Gastroesophageal sphincter (tissue), 4 donors: ENCODE data around the gene STXBP6. TPM values are rescaled to one million over a fixed set of nuclear protein-coding genes. Genes with fewer than 3 reads are reported as not detected.

Experiments
- ATAC-seq: fragments of 150-250 bp; one replicate; pipeline ENCODE4 v1.9.1; 2016; ENCODE audit warnings: mild to moderate bottlenecking, moderate library complexity
- H3K27ac ChIP-seq, 4 donors: fragments of 200-600 bp; sonication (generic) in 3 of 4; 1 replicate in 3 of 4; 2 replicates in 1 of 4; pipeline ENCODE4 v1.5.1; 2016 to 2019
- H3K27me3 ChIP-seq: fragments of 200-600 bp; sonication (generic); one replicate; pipeline ENCODE4 v1.5.1; 2019
- H3K36me3 ChIP-seq, 2 donors: fragments of 200-600 bp; sonication (generic); one replicate each; pipeline ENCODE4 v1.5.1; 2019; ENCODE audit warnings: control low read depth in 1 of 2
- H3K4me1 ChIP-seq, 3 donors: fragments of 200-600 bp; sonication (generic); 1 replicate in 2 of 3; 2 replicates in 1 of 3; pipeline ENCODE4 v1.5.1; 2016 to 2019; ENCODE audit warnings: control low read depth in 2 of 3
- H3K4me3 ChIP-seq, 2 donors: fragments of 200-600 bp; sonication (generic); one replicate each; pipeline ENCODE4 v1.5.1; 2019; ENCODE audit warnings: mild to moderate bottlenecking in 1 of 2, moderate library complexity in 1 of 2
- H3K9me3 ChIP-seq, 3 donors: fragments of 200-600 bp; sonication (generic); one replicate each; pipeline ENCODE4 v1.5.1; 2017 to 2019; ENCODE audit warnings: control low read depth in 2 of 3
- CTCF ChIP-seq, 4 experiments: fragments of 200-600 bp in 2 of 4; fragments of 450-650 bp in 2 of 4; sonication (generic) in 1 of 4; IDR thresholded peaks; one replicate each; pipeline ENCODE4 v1.5.1; 2017 to 2019; ENCODE audit warnings: antibody characterized with exemption in 4 of 4, mild to moderate bottlenecking in 2 of 4, moderate library complexity in 2 of 4
- EP300 ChIP-seq: sonication (generic); formaldehyde crosslinking; IDR thresholded peaks from one replicate; pipeline ENCODE4 v1.6.1; 2017; ENCODE audit warnings: antibody characterized with exemption, mild to moderate bottlenecking
- POLR2A ChIP-seq, 2 donors: fragments of 450-650 bp; IDR thresholded peaks; one replicate each; pipeline ENCODE4 v1.6.1; 2017; ENCODE audit warnings: antibody characterized with exemption in 2 of 2, mild to moderate bottlenecking in 2 of 2, moderate library complexity in 1 of 2
- POLR2AphosphoS5 ChIP-seq: sonication (generic); formaldehyde crosslinking; IDR thresholded peaks from one replicate; pipeline ENCODE4 v1.6.1; 2017; ENCODE audit warnings: antibody characterized with exemption
- WGBS, 2 donors: methylation state at CpG; one replicate each; pipeline ENCODE4 v1.1.5; 2018; ENCODE audit warnings: low coverage in 1 of 2; 5-methylcytosine and 5-hydroxymethylcytosine counted together
- total RNA-seq, 4 donors: library from RNA; depleted of rRNA; stranded (reverse); fragments of >200 nt; gene quantifications; one replicate each; pipeline ENCODE4 v1.1.0, GENCODE V29; 2016

The STXBP6 gene
- total RNA-seq, 4 donors from 2014 or later: 29.3 to 55.7 (median 44.0) TPM

GRCh38 chr14:25006961-25007795, 42.8 kb downstream of the STXBP6 start:
- Histone ChIP-seq H3K9me3 (no peaks in the 10 kb centered on the region), H3K4me1 (peaks cover 7 to 53% (median 20%) of the 10 kb centered on the region in 3 donors), H3K27ac (peak overlapping the region in 1 of 4 donors; percentile 38), H3K27me3 (no peaks in the 10 kb centered on the region), H3K36me3 (no peaks in the 10 kb centered on the region), H3K4me3 (no peak overlapping the region)
- peak; percentile 34 for ATAC-seq
- TF ChIP-seq EP300 (no peak), POLR2A (IDR thresholded peaks at IDR 0.05) (no peak), CTCF (IDR thresholded peaks at IDR 0.05) (no peak), POLR2AphosphoS5 (no peak)
- WGBS, 2 donors: 42 to 53% methylated on average over 8 of the region's 9 CpGs

GRCh38 chr14:25006031-25006430, 43.9 kb downstream of the STXBP6 start:
- Histone ChIP-seq H3K27ac (no peak overlapping the region), H3K27me3 (no peaks in the 10 kb centered on the region), H3K36me3 (no peaks in the 10 kb centered on the region), H3K4me3 (no peak overlapping the region), H3K4me1 (peaks cover 7 to 53% (median 22%) of the 10 kb centered on the region in 3 donors), H3K9me3 (no peaks in the 10 kb centered on the region)
- TF ChIP-seq CTCF (IDR thresholded peaks at IDR 0.05) (no peak), POLR2AphosphoS5 (no peak), POLR2A (IDR thresholded peaks at IDR 0.05) (no peak), EP300 (no peak)
- no peak for ATAC-seq
- 92% methylated on average over 2 of the region's 3 CpGs; no CpG with 5 or more reads in 1 of the 2 donors for WGBS, 2 donors

GRCh38 chr14:25004389-25004809, 45.5 kb downstream of the STXBP6 start:
- no peaks in the 10 kb centered on the region for H3K9me3 ChIP-seq
- no peak for TF ChIP-seq EP300
- no peak for TF ChIP-seq POLR2AphosphoS5
- TF ChIP-seq CTCF (IDR thresholded peaks at IDR 0.05): no peak
- no peak for TF ChIP-seq POLR2A (IDR thresholded peaks at IDR 0.05)
- no peaks in the 10 kb centered on the region for H3K36me3 ChIP-seq
- no peak overlapping the region for H3K4me3 ChIP-seq
- no peaks in the 10 kb centered on the region for H3K27me3 ChIP-seq
- 100% methylated on average over 1 of the region's 1 CpG for WGBS, 2 donors
- H3K4me1 ChIP-seq: peaks cover 3 to 46% (median 21%) of the 10 kb centered on the region in 3 donors
- no peak overlapping the region for H3K27ac ChIP-seq
- no peak for ATAC-seq

- H3K36me3 ChIP-seq: no peaks in the 10 kb centered on the region
- no peak overlapping the region for H3K4me3 ChIP-seq
- peaks cover 3 to 39% (median 21%) of the 10 kb centered on the region in 3 donors for H3K4me1 ChIP-seq
- H3K9me3 ChIP-seq: no peaks in the 10 kb centered on the region
- no peak for ATAC-seq
- no peaks in the 10 kb centered on the region for H3K27me3 ChIP-seq
- WGBS, 2 donors: 86% methylated on average over 1 of the region's 1 CpG; no CpG with 5 or more reads in 1 of the 2 donors
- H3K27ac ChIP-seq: no peak overlapping the region
- no peak for TF ChIP-seq CTCF (IDR thresholded peaks at IDR 0.05)
- no peak for TF ChIP-seq POLR2AphosphoS5
- no peak for TF ChIP-seq POLR2A (IDR thresholded peaks at IDR 0.05)
- no peak for TF ChIP-seq EP300
Observed at GRCh38 chr14:25003537-25003936, 46.4 kb downstream of the STXBP6 start.

GRCh38 chr14:25001601-25002000, 48.3 kb downstream of the STXBP6 start:
- 25 to 30% methylated on average over 2 of the region's 2 CpGs for WGBS, 2 donors
- Histone ChIP-seq H3K4me3 (no peak overlapping the region), H3K27me3 (no peaks in the 10 kb centered on the region), H3K4me1 (peaks cover 0 to 22% (median 9%) of the 10 kb centered on the region in 3 donors), H3K36me3 (no peaks in the 10 kb centered on the region), H3K9me3 (no peaks in the 10 kb centered on the region), H3K27ac (peak overlapping the region in 3 of 4 donors; percentile 4 to 39 (median 31))
- ATAC-seq: peak; percentile 71
- TF ChIP-seq POLR2AphosphoS5 (peak; percentile 39), EP300 (no peak)
